ENCODE results near the gene TMEM79. TPM values are rescaled to one million over a fixed set of nuclear protein-coding genes. Genes with fewer than 3 reads are reported as not detected.

TMEM79 gene
- total RNA-seq, 1 donor from 2014 or later, result 5.1 TPM

- Mint-ChIP-seq H3K9me3 (ENCODE audit: low read depth) (no peaks in the 10 kb centered on the region), H3K27ac (no peak overlapping the region), H3K4me3 (ENCODE audit: low read depth) (no peak overlapping the region)
These were observed 5.7 kb downstream of the TMEM79 start for GRCh38 chr1:156289857-156290256.

DNA sequence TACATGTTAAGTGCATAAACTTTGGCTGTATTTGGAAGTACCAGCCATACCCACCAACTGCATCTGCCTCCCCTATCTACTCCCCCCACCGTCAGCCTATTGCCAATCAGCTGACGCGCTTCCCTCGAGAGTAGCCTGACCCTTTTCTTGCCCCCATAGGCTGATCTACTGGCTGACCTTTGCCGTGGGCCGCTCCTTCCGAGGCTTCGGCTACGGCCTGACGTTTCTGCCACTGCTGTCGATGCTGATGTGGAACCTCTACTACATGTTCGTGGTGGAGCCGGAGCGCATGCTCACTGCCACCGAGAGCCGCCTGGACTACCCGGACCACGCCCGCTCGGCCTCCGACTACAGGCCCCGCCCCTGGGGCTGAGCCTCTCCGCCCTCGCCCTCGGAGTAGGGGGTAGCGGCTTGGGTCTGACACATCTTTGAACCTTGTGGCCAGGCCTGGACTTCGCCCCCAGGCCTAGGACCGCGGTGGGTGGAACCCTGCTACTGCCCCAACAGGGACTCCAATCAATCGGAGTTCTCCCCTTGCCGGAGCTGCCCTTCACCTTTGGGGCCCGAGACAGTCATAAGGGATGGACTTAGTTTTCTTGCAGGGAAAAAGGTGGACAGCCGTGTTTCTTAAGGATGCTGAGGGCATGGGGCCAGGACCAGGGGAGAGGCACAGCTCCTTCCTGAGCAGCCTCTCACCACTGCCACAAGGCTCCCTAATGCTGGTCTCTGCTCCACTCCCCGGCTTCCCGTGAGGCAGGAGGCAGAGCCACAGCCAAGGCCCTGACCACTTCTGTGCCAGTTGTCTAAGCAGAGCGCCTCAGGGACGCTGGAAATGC, 7.3 kb downstream of the TMEM79 start:
- H3K36me3 Mint-ChIP-seq (ENCODE audit: insufficient read depth), result peaks cover 1% of the 10 kb centered on the region

More at GRCh38 chr1:156289857-156290256, 5.7 kb downstream of the TMEM79 start:
- no peak for TF ChIP-seq CTCF (IDR thresholded peaks at IDR 0.05; ENCODE audit: unreplicated experiment)
- H3K27me3 Mint-ChIP-seq, result no peaks in the 10 kb centered on the region
- peaks cover 1% of the 10 kb centered on the region for H3K36me3 Mint-ChIP-seq (ENCODE audit: insufficient read depth)
- no peak for DNase-seq (ENCODE audit: low spot score, unreplicated experiment)
- H3K4me1 Mint-ChIP-seq (ENCODE audit: low read depth), result peaks cover 16% of the 10 kb centered on the region

GRCh38 chr1:156293098-156293434, 8.9 kb downstream of the TMEM79 start:
- Mint-ChIP-seq H3K4me3 (ENCODE audit: low read depth) (no peak overlapping the region), H3K27me3 (no peaks in the 10 kb centered on the region), H3K4me1 (ENCODE audit: low read depth) (peaks cover 19% of the 10 kb centered on the region), H3K36me3 (ENCODE audit: insufficient read depth) (peaks cover 1% of the 10 kb centered on the region), H3K9me3 (ENCODE audit: low read depth) (no peaks in the 10 kb centered on the region), H3K27ac (no peak overlapping the region)
- no peak for TF ChIP-seq CTCF (IDR thresholded peaks at IDR 0.05; ENCODE audit: unreplicated experiment)
- DNase-seq (ENCODE audit: low spot score, unreplicated experiment), result no peak

More for the DNA sequence above, 7.3 kb downstream of the TMEM79 start:
- TF ChIP-seq CTCF (IDR thresholded peaks at IDR 0.05; ENCODE audit: unreplicated experiment), result no peak
- DNase-seq (ENCODE audit: low spot score, unreplicated experiment), result peak; percentile 81
- Mint-ChIP-seq H3K9me3 (ENCODE audit: low read depth) (no peaks in the 10 kb centered on the region), H3K27ac (peak overlapping the region; percentile 96), H3K4me3 (ENCODE audit: low read depth) (peak overlapping the region; percentile 76), H3K4me1 (ENCODE audit: low read depth) (peaks cover 19% of the 10 kb centered on the region), H3K27me3 (no peaks in the 10 kb centered on the region)

GRCh38 chr1:156293895-156294294, 9.8 kb downstream of the TMEM79 start:
- TF ChIP-seq CTCF (IDR thresholded peaks at IDR 0.05; ENCODE audit: unreplicated experiment), result no peak
- Mint-ChIP-seq H3K9me3 (ENCODE audit: low read depth) (no peaks in the 10 kb centered on the region), H3K27ac (no peak overlapping the region), H3K27me3 (no peaks in the 10 kb centered on the region), H3K4me1 (ENCODE audit: low read depth) (peaks cover 19% of the 10 kb centered on the region), H3K4me3 (ENCODE audit: low read depth) (no peak overlapping the region), H3K36me3 (ENCODE audit: insufficient read depth) (no peaks in the 10 kb centered on the region)
- no peak for DNase-seq (ENCODE audit: low spot score, unreplicated experiment)

DNA sequence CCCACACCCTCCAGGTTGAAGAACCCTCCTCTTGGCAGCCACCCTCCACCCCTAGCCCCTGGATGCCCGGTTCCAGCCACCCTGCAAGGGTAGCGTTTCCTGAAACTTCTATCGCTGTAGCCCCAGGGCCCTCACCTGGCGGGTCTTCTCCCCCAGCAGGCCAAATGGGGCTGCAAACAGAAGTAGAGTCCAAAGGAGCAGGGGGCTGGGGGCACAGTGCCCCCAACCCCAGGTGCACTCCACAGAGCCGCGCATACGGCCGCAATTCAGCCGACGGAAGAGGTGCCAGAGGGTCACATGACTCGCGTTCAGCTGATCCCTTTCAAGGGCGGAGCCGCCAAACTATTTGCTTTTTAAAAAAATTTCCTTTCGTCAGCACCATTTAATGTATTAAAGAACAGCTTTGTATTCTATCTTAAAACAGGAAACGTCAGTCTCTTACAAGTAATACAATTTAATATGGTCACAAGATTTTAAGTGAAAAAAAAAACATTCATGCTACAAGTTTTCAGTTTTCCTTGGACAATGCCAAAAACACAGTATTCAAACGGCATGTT, 11.3 kb downstream of the TMEM79 start, which contains the start of gene GLMP:
TSS of gene GLMP (minus strand) at position 289 of the 557 bp plus-strand sequence. CDS start at position 255, 34 bp downstream.
- H3K27me3 Mint-ChIP-seq, result no peaks in the 10 kb centered on the region
- peaks cover 19% of the 10 kb centered on the region for H3K4me1 Mint-ChIP-seq (ENCODE audit: low read depth)
- DNase-seq (ENCODE audit: low spot score, unreplicated experiment), result no peak
- H3K4me3 Mint-ChIP-seq (ENCODE audit: low read depth), result peak within 1 kb of the TSS; percentile 87
- peak within 1 kb of the TSS; percentile 77 for H3K27ac Mint-ChIP-seq
- no peaks in the 10 kb centered on the region for H3K36me3 Mint-ChIP-seq (ENCODE audit: insufficient read depth)
- TF ChIP-seq CTCF (IDR thresholded peaks at IDR 0.05; ENCODE audit: unreplicated experiment), result no peak
- H3K9me3 Mint-ChIP-seq (ENCODE audit: low read depth), result no peaks in the 10 kb centered on the region
